Measurements from ENCODE around the gene HERPUD1. TPM values are rescaled to one million over a fixed set of nuclear protein-coding genes. Genes with fewer than 3 reads are reported as not detected.
A peak's percentile ranks its signal among the peaks of the same experiment; 100 is the strongest.
"Not testable (repeated sequence)": the region's sequence is repeated elsewhere in the genome, so short reads cannot be mapped to it uniquely, and the experiment has no call there.

HERPUD1 gene
- total RNA-seq, 1 experiment from 2014 or later = 104 TPM

- DNase-seq (ENCODE audit: low read depth) = not testable (repeated sequence)
Observed at GRCh38 chr16:56934599-56935145, 2.7 kb downstream of the HERPUD1 start.

DNA sequence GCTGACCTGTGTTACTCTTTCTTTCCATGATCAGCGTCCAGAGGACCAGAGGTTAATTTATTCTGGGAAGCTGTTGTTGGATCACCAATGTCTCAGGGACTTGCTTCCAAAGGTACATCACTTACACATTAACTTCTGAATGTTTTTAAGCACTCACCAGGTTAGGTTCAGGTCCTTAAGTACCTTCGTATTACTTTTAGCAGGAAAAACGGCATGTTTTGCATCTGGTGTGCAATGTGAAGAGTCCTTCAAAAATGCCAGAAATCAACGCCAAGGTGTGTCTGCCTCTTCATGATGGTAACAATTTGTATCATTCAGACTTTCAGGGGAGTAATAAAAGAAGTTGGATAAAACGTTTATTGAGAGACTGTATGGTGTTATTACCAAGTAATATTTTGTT is 3.3 kb downstream of the HERPUD1 start:
- no peak for DNase-seq (ENCODE audit: low read depth)

- DNase-seq (ENCODE audit: low read depth) = no peak
Observed at GRCh38 chr16:56936491-56936890, 4.5 kb downstream of the HERPUD1 start.

DNA sequence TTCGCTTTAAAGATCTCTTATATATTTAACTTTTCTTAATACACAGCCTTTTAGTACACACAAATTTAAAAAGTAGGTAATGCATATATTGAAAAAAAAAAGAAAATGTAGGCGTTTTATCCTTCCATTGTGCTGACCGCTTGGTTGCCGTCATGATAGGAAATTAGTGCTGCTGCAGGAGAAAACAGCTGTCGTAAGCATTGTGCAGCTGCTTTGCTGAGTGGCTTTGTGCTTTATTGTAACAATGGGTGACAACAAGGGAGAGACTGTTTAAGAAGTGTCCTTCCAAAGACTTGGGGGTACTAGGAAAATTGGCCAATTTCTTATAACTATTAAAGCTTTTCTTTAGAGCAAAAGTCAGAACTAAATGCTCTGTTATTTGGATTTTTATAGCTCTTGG is 5.0 kb downstream of the HERPUD1 start:
- DNase-seq (ENCODE audit: low read depth) = no peak

DNA sequence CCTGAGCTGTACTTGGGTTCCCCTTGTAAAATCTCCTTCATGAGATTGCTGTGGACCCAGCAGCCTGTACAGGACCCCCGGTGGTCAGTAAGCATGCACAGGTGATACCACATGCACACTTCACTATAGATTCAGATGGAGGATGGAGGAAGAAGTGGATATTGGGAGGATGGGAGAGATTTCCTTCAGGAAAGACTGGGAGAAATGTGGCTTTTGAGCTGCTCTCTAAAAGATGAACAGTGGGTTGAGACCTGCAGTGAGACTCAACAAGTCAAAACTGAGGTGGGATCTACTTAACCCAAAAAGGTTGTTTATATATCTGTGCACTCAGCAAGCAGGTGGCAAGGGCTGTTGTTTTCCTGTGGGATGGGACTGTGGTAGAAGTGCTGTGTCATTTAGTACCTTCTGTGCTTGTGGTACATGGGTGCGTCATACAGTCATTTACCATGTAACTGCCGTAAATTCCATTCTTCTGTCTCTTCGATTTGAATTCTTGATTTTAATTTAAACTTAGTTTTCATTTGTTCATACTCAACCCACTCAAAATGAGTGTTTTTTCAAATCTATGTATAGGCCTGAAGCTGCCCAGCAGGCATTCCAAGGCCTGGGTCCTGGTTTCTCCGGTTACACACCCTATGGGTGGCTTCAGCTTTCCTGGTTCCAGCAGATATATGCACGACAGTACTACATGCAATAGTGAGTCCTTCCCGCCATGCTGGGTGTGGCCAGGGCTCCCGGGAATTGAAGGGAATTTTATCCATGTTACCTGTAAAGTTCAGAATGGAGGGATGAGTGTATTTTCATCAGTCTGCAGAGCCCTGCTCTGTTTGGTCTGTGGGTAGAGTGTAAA is 6.9 kb downstream of the HERPUD1 start:
- DNase-seq (ENCODE audit: low read depth) = no peak

DNA sequence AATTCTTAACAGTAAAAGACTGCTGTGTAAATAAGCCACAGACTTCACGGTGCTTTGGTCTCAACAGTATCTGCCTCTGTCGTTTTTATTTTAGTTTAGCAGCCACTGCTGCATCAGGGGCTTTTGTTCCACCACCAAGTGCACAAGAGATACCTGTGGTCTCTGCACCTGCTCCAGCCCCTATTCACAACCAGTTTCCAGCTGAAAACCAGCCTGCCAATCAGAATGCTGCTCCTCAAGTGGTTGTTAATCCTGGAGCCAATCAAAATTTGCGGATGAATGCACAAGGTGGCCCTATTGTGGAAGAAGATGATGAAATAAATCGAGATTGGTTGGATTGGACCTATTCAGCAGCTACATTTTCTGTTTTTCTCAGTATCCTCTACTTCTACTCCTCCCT is 7.9 kb downstream of the HERPUD1 start:
- no peak for DNase-seq (ENCODE audit: low read depth)

DNA sequence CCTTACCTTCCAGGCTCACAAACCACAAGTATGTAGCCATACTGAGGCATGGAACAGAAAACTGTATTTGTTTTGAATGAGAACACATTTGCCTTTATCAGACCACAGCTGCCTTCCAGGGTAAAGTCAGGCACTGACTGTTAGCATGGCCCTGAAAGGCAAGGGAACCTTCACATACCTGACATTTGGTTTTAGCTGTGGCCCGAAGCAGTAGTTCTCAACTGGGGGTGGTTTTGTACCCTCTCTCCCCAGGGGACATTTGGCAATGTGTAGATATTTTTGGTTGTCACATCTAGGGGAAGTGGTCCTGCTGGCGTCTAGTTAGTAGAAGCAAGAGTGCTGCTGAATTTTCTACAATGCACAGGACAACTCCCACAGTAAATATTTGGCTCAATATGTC is 9.2 kb downstream of the HERPUD1 start:
- no peak for DNase-seq (ENCODE audit: low read depth)

GRCh38 chr16:56941856-56942331 is 10.0 kb downstream of the HERPUD1 start:
- no peak for DNase-seq (ENCODE audit: low read depth)

DNA sequence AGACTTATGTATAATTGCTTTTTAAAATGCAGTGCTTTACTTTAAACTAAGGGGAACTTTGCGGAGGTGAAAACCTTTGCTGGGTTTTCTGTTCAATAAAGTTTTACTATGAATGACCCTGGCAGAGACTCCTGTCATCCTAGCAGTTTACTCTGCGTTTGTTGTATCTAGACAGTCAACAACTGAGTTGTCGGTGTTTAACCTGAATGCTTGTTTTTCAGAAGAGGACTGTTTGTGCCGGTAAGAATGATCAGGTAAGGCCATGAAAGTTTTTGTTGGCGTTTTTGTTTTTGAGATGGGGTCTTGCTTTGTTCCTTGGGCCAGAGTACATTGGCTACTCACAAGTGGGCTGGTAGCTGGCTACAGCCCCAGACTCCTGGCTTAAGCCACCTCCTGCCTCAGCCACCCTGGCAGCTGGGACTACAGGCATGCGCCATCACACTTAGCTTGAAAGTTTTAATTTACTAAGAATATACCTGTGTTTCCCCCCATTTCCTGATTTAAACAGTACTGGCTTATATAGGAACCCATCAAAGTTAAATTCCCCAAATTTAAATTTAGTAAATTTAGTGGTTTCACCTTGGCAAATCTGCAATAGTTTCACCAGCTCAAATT is 11.9 kb downstream of the HERPUD1 start:
- no peak for DNase-seq (ENCODE audit: low read depth)

DNA sequence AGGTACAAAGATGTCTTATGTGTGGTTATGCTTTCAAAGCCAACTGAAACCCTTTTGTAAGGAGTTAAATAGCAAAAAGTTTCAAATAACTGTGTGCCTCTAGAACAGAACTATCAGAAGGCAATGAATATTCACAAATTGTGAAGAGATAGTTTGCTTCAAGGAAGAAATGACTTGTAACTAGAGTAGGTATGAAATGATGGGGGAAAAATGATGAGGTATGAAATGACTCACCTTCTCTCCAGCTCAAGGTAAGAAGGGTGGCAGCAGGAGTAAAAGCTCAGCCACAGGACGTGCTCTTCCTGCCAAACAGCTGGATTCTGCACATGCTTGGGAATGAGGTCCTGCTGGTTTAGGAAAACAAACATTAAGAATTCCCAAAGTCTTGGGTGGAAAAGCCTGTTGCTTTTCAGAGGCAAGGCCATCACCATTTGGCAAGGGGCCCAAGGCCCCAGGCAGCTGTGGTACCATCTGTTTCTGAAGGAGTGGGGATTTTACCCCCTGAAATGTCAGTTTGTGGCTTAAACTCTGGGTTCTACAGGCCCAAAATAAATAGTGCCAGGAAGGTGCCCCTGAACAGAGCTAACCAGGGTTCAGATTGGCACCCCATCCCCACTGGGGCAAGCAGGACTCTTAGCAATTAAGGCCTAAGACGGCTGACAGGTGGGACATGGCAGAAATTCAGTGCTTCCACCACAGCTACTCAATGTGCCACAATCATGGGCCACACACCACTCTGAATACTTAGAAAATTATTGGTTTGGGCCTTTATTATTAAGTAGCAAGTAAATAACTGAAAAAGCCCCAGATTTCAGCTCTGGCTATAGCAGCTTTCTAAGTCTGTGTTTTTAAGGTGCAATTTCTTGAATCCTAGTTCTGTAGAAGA is 13.3 kb downstream of the HERPUD1 start:
- DNase-seq (ENCODE audit: low read depth) = peak; percentile 48

GRCh38 chr16:56945847-56946527 is 14.0 kb downstream of the HERPUD1 start:
- DNase-seq (ENCODE audit: low read depth) = no peak

- DNase-seq (ENCODE audit: low read depth) = no peak
Observed at GRCh38 chr16:56946767-56947603, 15.0 kb downstream of the HERPUD1 start.

GRCh38 chr16:56947604-56947995 is 15.7 kb downstream of the HERPUD1 start:
- DNase-seq (ENCODE audit: low read depth) = no peak

DNA sequence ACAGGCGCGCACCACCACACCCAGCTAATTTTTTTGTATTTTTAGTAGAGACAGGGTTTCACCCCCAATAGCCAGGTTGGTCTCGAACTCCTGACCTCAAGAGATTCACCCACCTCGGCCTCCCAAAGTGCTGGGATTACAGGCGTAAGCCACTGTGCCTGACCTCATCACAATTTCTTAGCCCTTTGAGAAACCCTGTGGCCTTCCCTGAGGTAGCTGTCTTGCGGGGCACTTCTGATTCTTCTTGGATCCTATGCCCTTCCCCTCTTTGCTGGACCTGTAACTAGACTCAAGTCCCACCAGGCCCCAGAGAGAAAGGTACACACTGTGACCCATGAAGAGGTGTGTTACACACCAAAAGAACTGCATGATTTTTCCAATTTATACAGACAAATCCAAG is 16.3 kb downstream of the HERPUD1 start:
- no peak for DNase-seq (ENCODE audit: low read depth)

DNA sequence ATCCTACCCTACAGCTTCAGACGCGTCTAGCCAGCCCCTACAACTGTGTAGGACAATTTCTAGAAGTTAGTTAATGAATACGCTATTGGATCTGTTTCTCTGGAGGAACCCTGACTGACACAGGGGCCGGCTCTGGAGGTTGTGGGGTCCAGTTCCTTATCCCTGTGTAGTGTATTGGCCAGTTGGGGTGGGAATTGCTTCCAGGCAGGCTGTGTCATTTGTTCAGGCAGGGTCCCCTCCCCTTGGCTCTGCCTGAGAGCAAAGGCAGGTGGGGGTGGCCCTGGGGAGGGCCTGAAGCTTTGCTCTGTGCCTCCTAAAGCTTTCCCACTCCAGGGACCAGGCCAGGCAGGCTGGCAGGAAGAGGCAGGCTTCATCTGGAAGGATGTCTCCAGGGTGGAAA is 18.1 kb downstream of the HERPUD1 start:
- no peak for DNase-seq (ENCODE audit: low read depth)

- DNase-seq (ENCODE audit: low read depth) = no peak
Observed at GRCh38 chr16:56950455-56950854, 18.5 kb downstream of the HERPUD1 start.

- peak; percentile 53 for DNase-seq (ENCODE audit: low read depth)
Observed at GRCh38 chr16:56950881-56951771, 19.2 kb downstream of the HERPUD1 start.

- DNase-seq (ENCODE audit: low read depth) = no peak
Observed at GRCh38 chr16:56953006-56953405, 21.1 kb downstream of the HERPUD1 start.

GRCh38 chr16:56956076-56956475 is 24.1 kb downstream of the HERPUD1 start:
- DNase-seq (ENCODE audit: low read depth) = no peak
